ENCODE results near the gene NABP1.

- no peak for TF ChIP-seq CTCF (conservative IDR thresholded peaks at IDR 0.05)
- no peak for TF ChIP-seq ZFX (IDR thresholded peaks at IDR 0.05)
Measured at GRCh38 chr2:191710411-191710900, 32.5 kb downstream of the NABP1 start.

Measured in C4-2B (cell line).